ENCODE data around the gene EEF1AKMT2.

DNA sequence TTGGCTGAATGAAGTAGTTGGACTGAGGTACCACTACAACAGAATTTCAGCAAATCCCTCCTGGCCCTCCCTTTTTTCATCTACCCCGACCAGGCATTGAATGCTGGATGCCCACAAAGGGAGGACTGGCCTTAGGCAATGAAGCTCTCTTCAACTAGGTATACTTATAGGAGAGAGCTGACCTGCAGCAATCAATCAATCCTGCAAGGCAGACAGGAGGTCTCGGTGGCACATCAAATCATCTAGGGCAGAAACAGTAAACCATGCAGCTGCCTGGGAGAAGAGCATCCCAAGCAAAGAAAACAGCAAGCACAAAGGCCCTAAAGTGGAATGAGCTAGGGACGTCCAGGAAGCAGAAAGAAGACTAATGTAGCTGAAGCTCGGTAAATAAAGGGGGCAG is 7.5 kb upstream of the EEF1AKMT2 start:
- TF ChIP-seq EGR1 (IDR thresholded peaks at IDR 0.05) = no peak
- no peak for TF ChIP-seq MAX (IDR thresholded peaks at IDR 0.05)
- no peak for TF ChIP-seq CEBPB (IDR thresholded peaks at IDR 0.05)
- TF ChIP-seq TAF1 (IDR thresholded peaks at IDR 0.05; ENCODE audit: low read depth) = no peak
- TF ChIP-seq REST (IDR thresholded peaks at IDR 0.05; ENCODE audit: low read depth) = no peak
- TF ChIP-seq TEAD4 (IDR thresholded peaks at IDR 0.05) = no peak
- TF ChIP-seq EP300 (IDR thresholded peaks at IDR 0.05; ENCODE audit: borderline replicate concordance) = no peak
